Endothelial cell (in vitro differentiated cells): ENCODE measurements around the gene VPS33B. TPM values are rescaled to one million over a fixed set of nuclear protein-coding genes. Genes with fewer than 3 reads are reported as not detected.

Experiments used
- DNase-seq: peaks from one replicate; pipeline ENCODE4 v3.0.0; 2021; ENCODE audit warnings: low spot score
- H3K27ac Mint-ChIP-seq: one replicate; pipeline ENCODE4 v1.8.0; 2021; ENCODE audit warnings: mixed read lengths, inconsistent platforms; ENCODE audit not compliant: unreplicated experiment
- H3K27me3 Mint-ChIP-seq: one replicate; pipeline ENCODE4 v1.8.0; 2021; ENCODE audit warnings: mild to moderate bottlenecking, moderate library complexity, mixed read lengths, inconsistent platforms; ENCODE audit not compliant: unreplicated experiment
- H3K36me3 Mint-ChIP-seq: one replicate; pipeline ENCODE4 v1.8.0; 2021; ENCODE audit warnings: mild to moderate bottlenecking, low read depth, mixed read lengths, inconsistent platforms; ENCODE audit not compliant: unreplicated experiment
- H3K4me1 Mint-ChIP-seq: one replicate; pipeline ENCODE4 v1.8.0; 2021; ENCODE audit warnings: mild to moderate bottlenecking, mixed read lengths, inconsistent platforms; ENCODE audit not compliant: unreplicated experiment
- H3K4me3 Mint-ChIP-seq: one replicate; pipeline ENCODE4 v1.8.0; 2021; ENCODE audit warnings: mild to moderate bottlenecking, mixed read lengths, inconsistent platforms; ENCODE audit not compliant: unreplicated experiment
- H3K9me3 Mint-ChIP-seq: one replicate; pipeline ENCODE4 v1.8.0; 2021; ENCODE audit warnings: mixed read lengths, inconsistent platforms; ENCODE audit not compliant: unreplicated experiment
- CTCF ChIP-seq: fragments of 200-600 bp; sonication (generic); IDR thresholded peaks from one replicate; pipeline ENCODE4 v1.5.0; 2021; ENCODE audit warnings: antibody characterized with exemption; ENCODE audit not compliant: unreplicated experiment
- long read RNA-seq: library from polyadenylated mRNA; unstranded; transcript quantifications from one replicate; pipeline ENCODE4 v2.0.0, GENCODE V29; 2020; ENCODE audit not compliant: unreplicated experiment
- total RNA-seq: library from RNA; stranded (reverse); fragmentation: NEBNext Ultra II Directional; extraction: Animal tissue kit (Norgen Biotek cat#: 25700); gene quantifications from one replicate; pipeline ENCODE4 v1.2.1, GENCODE V29; 2021; ENCODE audit not compliant: unreplicated experiment

The VPS33B gene
- 16.0 TPM for total RNA-seq
- long read RNA-seq, transcript VPS33B-201 (23 exons, 2,767 nt): major isoform, 10 of 15 reads
- long read RNA-seq, partial matches to known transcripts: 0 of 15 reads
- long read RNA-seq, other reads (novel, unspliced or antisense): 5 of 15 reads

GRCh38 chr15:91022075-91022831, at the start of gene VPS33B:
Gene VPS33B, minus strand, starts transcription at chr15:91022594. Its CDS starts 345 bp downstream, at chr15:91022249.
- Mint-ChIP-seq H3K27ac (peak within 1 kb of the TSS; percentile 48), H3K4me3 (peak within 1 kb of the TSS; percentile 97), H3K4me1 (peaks cover 15% of the 10 kb centered on the region), H3K9me3 (no peaks in the 10 kb centered on the region), H3K36me3 (no peaks in the 10 kb centered on the region), H3K27me3 (no peaks in the 10 kb centered on the region)
- TF ChIP-seq CTCF: no peak
- peak; percentile 68 for DNase-seq

- no peaks in the 10 kb centered on the region for H3K36me3 Mint-ChIP-seq
Measured at GRCh38 chr15:91072161-91072560, 49.8 kb upstream of the VPS33B start.

GRCh38 chr15:91070872-91071271, 48.5 kb upstream of the VPS33B start:
- H3K9me3 Mint-ChIP-seq: no peaks in the 10 kb centered on the region
- H3K4me1 Mint-ChIP-seq: no peaks in the 10 kb centered on the region
- H3K27me3 Mint-ChIP-seq: peaks cover 4% of the 10 kb centered on the region
- no peaks in the 10 kb centered on the region for H3K36me3 Mint-ChIP-seq
- DNase-seq: no peak
- no peak overlapping the region for H3K4me3 Mint-ChIP-seq
- TF ChIP-seq CTCF: no peak
- H3K27ac Mint-ChIP-seq: no peak overlapping the region

More at GRCh38 chr15:91072161-91072560, 49.8 kb upstream of the VPS33B start:
- H3K4me3 Mint-ChIP-seq: no peak overlapping the region
- TF ChIP-seq CTCF: no peak
- no peaks in the 10 kb centered on the region for H3K4me1 Mint-ChIP-seq
- no peak overlapping the region for H3K27ac Mint-ChIP-seq
- H3K27me3 Mint-ChIP-seq: peaks cover 4% of the 10 kb centered on the region
- DNase-seq: no peak
- no peaks in the 10 kb centered on the region for H3K9me3 Mint-ChIP-seq

GRCh38 chr15:91068966-91069365, 46.6 kb upstream of the VPS33B start:
- no peak for TF ChIP-seq CTCF
- Mint-ChIP-seq H3K4me3 (no peak overlapping the region), H3K27me3 (peaks cover 4% of the 10 kb centered on the region), H3K27ac (no peak overlapping the region), H3K36me3 (no peaks in the 10 kb centered on the region), H3K4me1 (no peaks in the 10 kb centered on the region), H3K9me3 (no peaks in the 10 kb centered on the region)
- DNase-seq: no peak

GRCh38 chr15:91068436-91068835, 46.0 kb upstream of the VPS33B start:
- no peaks in the 10 kb centered on the region for H3K36me3 Mint-ChIP-seq
- DNase-seq: no peak
- no peaks in the 10 kb centered on the region for H3K9me3 Mint-ChIP-seq
- no peaks in the 10 kb centered on the region for H3K4me1 Mint-ChIP-seq
- no peak for TF ChIP-seq CTCF
- no peak overlapping the region for H3K27ac Mint-ChIP-seq
- H3K4me3 Mint-ChIP-seq: no peak overlapping the region
- peaks cover 4% of the 10 kb centered on the region for H3K27me3 Mint-ChIP-seq
